ENCODE measurements around the gene SERPINB6.
"Not testable (repeated sequence)": the region's sequence is repeated elsewhere in the genome, so short reads cannot be mapped to it uniquely, and the experiment has no call there.

Gene SERPINB6

GRCh38 chr6:2977799-2978590 is 6.6 kb upstream of the SERPINB6 start:
- H3K4me3 Mint-ChIP-seq: no peak overlapping the region
- ATAC-seq (replicated peaks) (no peak), DNase-seq (no peak)
- H3K4me1 Mint-ChIP-seq: peaks cover 0 to 9% of the 10 kb centered on the region in 2 donors
- H3K27me3 Mint-ChIP-seq: peaks cover 25 to 42% of the 10 kb centered on the region in 2 donors
- H3K27ac Mint-ChIP-seq: no peak overlapping the region
- no peaks in the 10 kb centered on the region for H3K9me3 Mint-ChIP-seq
- H3K36me3 Mint-ChIP-seq: no peaks in the 10 kb centered on the region

GRCh38 chr6:2977290-2977689 is 5.9 kb upstream of the SERPINB6 start:
- Mint-ChIP-seq H3K4me3 (no peak overlapping the region), H3K9me3 (no peaks in the 10 kb centered on the region), H3K36me3 (no peaks in the 10 kb centered on the region), H3K27me3 (peaks cover 18 to 37% of the 10 kb centered on the region in 2 donors), H3K4me1 (peaks cover 0 to 8% of the 10 kb centered on the region in 2 donors), H3K27ac (no peak overlapping the region)
- DNase-seq: no peak
- ATAC-seq (replicated peaks): no peak

GRCh38 chr6:2976571-2977085 is 5.3 kb upstream of the SERPINB6 start:
- Mint-ChIP-seq H3K4me3 (peak overlapping the region in 1 of 2 donors; percentile 10), H3K36me3 (no peaks in the 10 kb centered on the region), H3K27ac (peak overlapping the region; percentile 47), H3K9me3 (no peaks in the 10 kb centered on the region), H3K27me3 (peaks cover 11 to 31% of the 10 kb centered on the region in 2 donors), H3K4me1 (peaks cover 4 to 11% of the 10 kb centered on the region in 2 donors)
- no peak for DNase-seq
- ATAC-seq (replicated peaks): peak in 1 of 2 donors; percentile 36

DNA sequence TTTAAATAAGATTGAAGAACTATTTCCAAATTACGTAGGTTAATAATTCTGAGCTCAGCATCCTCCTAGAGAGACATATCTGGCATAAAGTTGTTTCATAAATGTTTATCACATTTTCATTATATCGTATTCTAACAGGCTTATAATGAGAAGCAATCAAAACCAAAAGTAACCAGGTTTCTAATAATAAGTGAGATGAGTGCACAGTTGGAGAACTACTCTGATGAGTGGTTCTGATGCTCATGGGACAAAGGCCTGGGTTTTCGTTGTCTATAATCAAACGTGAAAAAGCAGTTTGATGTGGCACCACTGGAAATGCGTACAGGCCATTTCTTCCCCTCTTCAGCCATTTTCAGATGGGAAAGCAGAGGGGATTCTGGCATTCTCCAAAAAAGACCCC is 4.7 kb upstream of the SERPINB6 start:
- H3K27ac Mint-ChIP-seq: no peak overlapping the region
- peak in 1 of 2 donors; percentile 28 for ATAC-seq (replicated peaks)
- no peak overlapping the region for H3K4me3 Mint-ChIP-seq
- H3K9me3 Mint-ChIP-seq: no peaks in the 10 kb centered on the region
- H3K27me3 Mint-ChIP-seq: peaks cover 6 to 26% of the 10 kb centered on the region in 2 donors
- no peak for DNase-seq
- peaks cover 4 to 7% of the 10 kb centered on the region in 2 donors for H3K4me1 Mint-ChIP-seq
- H3K36me3 Mint-ChIP-seq: no peaks in the 10 kb centered on the region

DNA sequence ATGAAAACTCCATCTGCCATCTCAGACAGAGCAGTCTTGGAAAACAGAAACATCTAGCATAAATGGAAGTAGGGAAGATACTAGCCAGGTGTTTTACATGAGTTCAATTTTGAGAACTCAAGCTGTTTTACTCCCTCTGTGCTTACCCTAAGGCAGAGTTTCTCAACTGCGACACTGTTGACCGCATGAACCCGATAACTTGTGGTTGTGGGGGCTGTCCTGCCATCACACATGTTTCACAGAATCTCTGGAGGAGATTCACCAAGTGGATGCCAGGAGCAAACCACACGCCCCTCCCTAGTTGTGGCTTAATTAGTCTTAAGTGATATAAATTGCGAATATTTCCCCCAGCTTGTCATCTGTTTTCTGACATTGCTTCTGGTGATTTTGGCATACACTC is 2.3 kb upstream of the SERPINB6 start:
- H3K4me3 Mint-ChIP-seq: no peak overlapping the region
- no peaks in the 10 kb centered on the region for H3K9me3 Mint-ChIP-seq
- H3K4me1 Mint-ChIP-seq: peaks cover 7 to 14% of the 10 kb centered on the region in 2 donors
- no peak for ATAC-seq (replicated peaks)
- H3K27ac Mint-ChIP-seq: no peak overlapping the region
- no peak for DNase-seq
- peaks cover 0 to under 1% of the 10 kb centered on the region in 2 donors for H3K36me3 Mint-ChIP-seq
- H3K27me3 Mint-ChIP-seq: peaks cover 6 to 26% of the 10 kb centered on the region in 2 donors

- not testable (repeated sequence) for H3K36me3 Mint-ChIP-seq; DNase-seq; H3K9me3 Mint-ChIP-seq; H3K4me3 Mint-ChIP-seq; ATAC-seq (replicated peaks); H3K27ac Mint-ChIP-seq
- peaks cover 4 to 24% of the 10 kb centered on the region in 2 donors for H3K27me3 Mint-ChIP-seq
- peaks cover 7 to 14% of the 10 kb centered on the region in 2 donors for H3K4me1 Mint-ChIP-seq
These were observed 1.8 kb upstream of the SERPINB6 start for GRCh38 chr6:2973180-2973579.

DNA sequence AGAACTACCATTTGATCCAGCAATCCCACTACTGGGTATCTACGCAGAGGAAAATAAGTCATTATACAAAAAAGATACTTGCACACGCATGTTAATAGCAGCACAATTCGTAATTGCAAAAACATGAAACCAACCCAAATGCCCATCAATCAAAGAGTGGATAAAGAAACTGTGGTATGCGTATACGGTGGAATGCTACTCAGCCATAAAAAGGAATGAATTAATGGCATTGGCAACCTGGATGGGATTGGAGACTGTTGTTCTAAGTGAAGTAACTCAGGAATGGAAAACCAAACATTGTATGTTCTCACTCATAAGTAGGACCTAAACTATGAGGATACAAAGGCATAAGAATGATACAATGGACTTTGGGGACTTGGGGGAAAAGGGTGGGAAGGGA is 1.3 kb upstream of the SERPINB6 start:
- H3K27ac Mint-ChIP-seq; DNase-seq; H3K9me3 Mint-ChIP-seq; H3K36me3 Mint-ChIP-seq; ATAC-seq (replicated peaks): not testable (repeated sequence)
- peaks cover 7 to 17% of the 10 kb centered on the region in 2 donors for H3K4me1 Mint-ChIP-seq
- peaks cover 3 to 19% of the 10 kb centered on the region in 2 donors for H3K27me3 Mint-ChIP-seq
- peak overlapping the region in 1 of 2 donors; percentile 82 for H3K4me3 Mint-ChIP-seq

DNA sequence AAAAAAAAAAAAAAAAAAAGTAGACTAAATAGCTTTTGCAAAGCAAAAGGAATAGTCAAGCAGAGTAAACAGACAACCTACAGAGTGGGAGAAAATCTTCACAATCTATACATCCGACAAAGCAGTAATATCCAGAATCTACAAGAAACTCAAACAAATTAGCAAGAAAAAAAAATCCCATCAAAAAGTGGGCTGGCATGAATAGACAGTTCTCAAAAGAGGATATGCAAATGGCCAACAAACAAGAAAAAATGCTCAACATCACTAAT is 786 bp upstream of the SERPINB6 start:
- not testable (repeated sequence) for H3K36me3 Mint-ChIP-seq; DNase-seq; H3K9me3 Mint-ChIP-seq; ATAC-seq (replicated peaks)
- H3K4me1 Mint-ChIP-seq: peaks cover 10 to 23% of the 10 kb centered on the region in 2 donors
- H3K27me3 Mint-ChIP-seq: peaks cover 3 to 14% of the 10 kb centered on the region in 2 donors
- peak overlapping the region; percentile 82 for H3K27ac Mint-ChIP-seq
- H3K4me3 Mint-ChIP-seq: peak overlapping the region; percentile 82 to 92

DNA sequence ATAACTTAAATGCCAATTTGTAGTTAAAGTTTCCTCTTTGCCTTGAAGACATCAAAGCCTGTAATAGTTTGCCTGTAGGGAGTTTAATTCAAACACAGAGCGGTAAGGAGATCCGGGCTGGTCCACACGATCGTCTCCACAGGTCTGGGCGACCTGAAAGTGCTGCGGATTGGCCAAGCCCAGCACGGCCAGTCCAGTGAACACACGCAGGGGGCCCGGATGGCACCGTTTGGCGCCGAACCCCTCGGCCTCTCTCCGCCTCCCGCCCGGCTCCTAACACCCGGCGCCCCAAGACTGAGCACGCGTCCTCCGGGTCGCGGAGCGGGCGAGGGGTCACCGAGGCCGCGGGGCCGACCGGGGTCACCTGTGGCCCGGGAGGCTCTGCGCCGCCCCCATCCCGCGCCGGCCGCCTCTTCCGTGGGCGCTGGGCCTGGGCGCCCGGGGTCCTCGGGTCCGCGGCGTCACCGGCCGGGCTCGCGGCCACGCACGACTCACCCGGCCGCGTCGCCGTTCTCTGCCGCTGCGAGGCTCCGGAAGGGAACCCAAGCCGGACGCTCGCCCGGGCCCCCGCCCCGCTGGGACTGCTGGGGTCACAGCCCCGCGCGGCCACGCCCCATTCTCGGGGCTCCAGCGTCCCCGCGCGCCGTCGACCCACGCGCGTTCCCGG is 481 bp downstream of the SERPINB6 start:
- peak overlapping the region; percentile 96 for H3K27ac Mint-ChIP-seq
- H3K9me3 Mint-ChIP-seq: no peaks in the 10 kb centered on the region
- H3K4me1 Mint-ChIP-seq: peaks cover 11 to 30% of the 10 kb centered on the region in 2 donors
- peak overlapping the region; percentile 89 to 92 for H3K4me3 Mint-ChIP-seq
- H3K36me3 Mint-ChIP-seq: peaks cover 0 to 4% of the 10 kb centered on the region in 2 donors
- H3K27me3 Mint-ChIP-seq: peaks cover 0 to 7% of the 10 kb centered on the region in 2 donors
- ATAC-seq (replicated peaks) (peak; percentile 80 to 87), DNase-seq (no peak)

- Mint-ChIP-seq H3K27me3 (peaks cover 0 to 7% of the 10 kb centered on the region in 2 donors), H3K27ac (peak overlapping the region; percentile 96), H3K4me1 (peaks cover 11 to 30% of the 10 kb centered on the region in 2 donors)
These were observed 1.2 kb downstream of the SERPINB6 start for GRCh38 chr6:2970034-2970685.

GRCh38 chr6:2969549-2969948 is 1.8 kb downstream of the SERPINB6 start:
- Mint-ChIP-seq H3K27ac (no peak overlapping the region), H3K4me1 (peaks cover 11 to 30% of the 10 kb centered on the region in 2 donors), H3K9me3 (no peaks in the 10 kb centered on the region), H3K27me3 (peaks cover 0 to 5% of the 10 kb centered on the region in 2 donors), H3K36me3 (peaks cover 0 to 4% of the 10 kb centered on the region in 2 donors), H3K4me3 (no peak overlapping the region)
- ATAC-seq (replicated peaks) (no peak), DNase-seq (no peak)

More at GRCh38 chr6:2970034-2970685, 1.2 kb downstream of the SERPINB6 start:
- peak in 1 of 2 donors; percentile 40 for ATAC-seq (replicated peaks)
- Mint-ChIP-seq H3K4me3 (peak overlapping the region; percentile 55 to 92), H3K36me3 (peaks cover 0 to 4% of the 10 kb centered on the region in 2 donors), H3K9me3 (no peaks in the 10 kb centered on the region)
- no peak for DNase-seq

DNA sequence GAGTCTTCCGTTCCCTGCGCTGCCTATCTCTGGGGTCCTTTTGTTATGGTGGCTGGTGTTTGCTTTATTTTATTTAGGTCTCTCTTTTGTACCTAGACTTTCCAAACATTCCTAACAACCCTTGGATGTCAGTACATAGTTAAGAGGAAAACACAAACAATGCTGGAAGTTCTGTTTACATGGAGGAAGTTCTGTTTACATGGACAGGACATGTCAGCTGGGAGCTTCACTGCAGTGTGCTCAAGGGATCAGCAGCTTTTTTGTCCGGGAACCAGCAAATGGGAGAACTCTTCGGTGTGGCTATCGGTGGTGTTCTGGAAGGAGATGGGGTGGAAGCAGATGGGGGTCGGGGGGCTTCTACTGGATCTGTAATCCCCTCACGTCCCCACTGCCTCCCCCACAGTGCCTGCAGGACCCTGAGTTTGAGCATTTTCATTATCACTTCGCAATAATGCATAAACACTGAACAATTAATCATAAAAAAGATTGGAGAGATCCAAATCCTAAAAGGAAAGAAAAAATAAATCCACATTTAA is 2.7 kb downstream of the SERPINB6 start:
- Mint-ChIP-seq H3K4me3 (no peak overlapping the region), H3K9me3 (no peaks in the 10 kb centered on the region), H3K27ac (no peak overlapping the region), H3K36me3 (peaks cover 0 to 4% of the 10 kb centered on the region in 2 donors), H3K4me1 (peaks cover 12 to 30% of the 10 kb centered on the region in 2 donors), H3K27me3 (no peaks in the 10 kb centered on the region)
- DNase-seq: no peak
- ATAC-seq (replicated peaks): no peak

GRCh38 chr6:2967936-2968335 is 3.4 kb downstream of the SERPINB6 start:
- H3K4me3 Mint-ChIP-seq: no peak overlapping the region
- no peak overlapping the region for H3K27ac Mint-ChIP-seq
- H3K36me3 Mint-ChIP-seq: peaks cover 0 to 4% of the 10 kb centered on the region in 2 donors
- DNase-seq (no peak), ATAC-seq (replicated peaks) (no peak)
- no peaks in the 10 kb centered on the region for H3K9me3 Mint-ChIP-seq
- no peaks in the 10 kb centered on the region for H3K27me3 Mint-ChIP-seq
- H3K4me1 Mint-ChIP-seq: peaks cover 15 to 30% of the 10 kb centered on the region in 2 donors

- Mint-ChIP-seq H3K27me3 (no peaks in the 10 kb centered on the region), H3K4me3 (no peak overlapping the region), H3K4me1 (peaks cover 17 to 31% of the 10 kb centered on the region in 2 donors), H3K27ac (peak overlapping the region; percentile 67), H3K9me3 (no peaks in the 10 kb centered on the region), H3K36me3 (peaks cover 0 to 4% of the 10 kb centered on the region in 2 donors)
- DNase-seq: no peak
- ATAC-seq (replicated peaks): no peak
These were observed 5.0 kb downstream of the SERPINB6 start for GRCh38 chr6:2966347-2966746.

Data from stimulated activated naive B cell treated with anti-CD40 and anti-IgM and Interleukin-4, amounts not matched to agents 10 μg/mL and 1 μg/mL and 100 μg/mL, for 72 hours (primary cell).